GM23338 (cell line): ENCODE data around the gene DSG1.

Experiments
- CREB1 ChIP-seq: fragments of 250-450 bp; sonication (Bioruptor Pico); IDR thresholded peaks from 2 replicates; pipeline ENCODE4 v1.5.0; 2020; ENCODE audit warnings: low read depth, mild to moderate bottlenecking, moderate library complexity
- CTCF ChIP-seq, 2 experiments: fragments of 200-600 bp in 1 of 2; sonication (generic) in 1 of 2; conservative IDR thresholded peaks; 2 replicates each; pipeline versions ENCODE4 v1.5.1 to v1.6.1; 2016 to 2017; ENCODE audit warnings: antibody characterized with exemption in 2 of 2, low read depth in 2 of 2, mild to moderate bottlenecking in 2 of 2, moderate library complexity in 1 of 2
- ETS1 ChIP-seq: IDR thresholded peaks from 2 replicates; pipeline ENCODE4 v1.6.1; 2016; ENCODE audit warnings: antibody characterized with exemption
- EZH2 ChIP-seq: fragments of 200-600 bp; sonication (generic); IDR thresholded peaks from one replicate; pipeline ENCODE4 v1.8.0; 2017; ENCODE audit warnings: antibody characterized with exemption, mild to moderate bottlenecking, low read depth; ENCODE audit not compliant: unreplicated experiment
- EZH2phosphoT487 ChIP-seq: fragments of 200-600 bp; sonication (generic); IDR thresholded peaks from one replicate; pipeline ENCODE4 v1.8.1; 2018; ENCODE audit warnings: antibody characterized with exemption; ENCODE audit not compliant: unreplicated experiment
- POLR2AphosphoS5 ChIP-seq: IDR thresholded peaks from 2 replicates; pipeline ENCODE4 v1.6.1; 2016; ENCODE audit warnings: antibody characterized with exemption, low read depth
- REST ChIP-seq: IDR thresholded peaks from one replicate; pipeline ENCODE4 v1.6.1; 2018; ENCODE audit warnings: antibody characterized with exemption; ENCODE audit not compliant: unreplicated experiment
- STAT1 ChIP-seq: IDR thresholded peaks from one replicate; pipeline ENCODE4 v1.6.1; 2016; ENCODE audit warnings: antibody characterized with exemption; ENCODE audit not compliant: unreplicated experiment
- ZNF114 ChIP-seq: fragments of 250-450 bp; sonication (Bioruptor Pico); IDR thresholded peaks from 2 replicates; pipeline ENCODE4 v1.5.0; 2020; ENCODE audit warnings: mild to moderate bottlenecking, moderate library complexity
- ZNF462 ChIP-seq: fragments of 250-450 bp; sonication (Bioruptor Pico); IDR thresholded peaks from 2 replicates; pipeline ENCODE4 v1.5.0; 2020; ENCODE audit warnings: mild to moderate bottlenecking, moderate library complexity

- no peak for TF ChIP-seq POLR2AphosphoS5
- TF ChIP-seq EZH2: no peak
- no peak for TF ChIP-seq CTCF (conservative IDR thresholded peaks at IDR 0.05; ENCODE audit: low read depth in 2 of 2)
- no peak for TF ChIP-seq REST
- TF ChIP-seq EZH2phosphoT487: no peak
- TF ChIP-seq ETS1: no peak
- TF ChIP-seq CREB1 (CRISPR knock-in tag): no peak
- no peak for TF ChIP-seq ZNF114 (CRISPR knock-in tag)
- no peak for TF ChIP-seq ZNF462
- no peak for TF ChIP-seq STAT1
These were observed 37.5 kb upstream of the DSG1 start for GRCh38 chr18:31280502-31280901.
